A673 (cell line): ENCODE results near the gene SELENOF. TPM values are rescaled to one million over a fixed set of nuclear protein-coding genes. Genes with fewer than 3 reads are reported as not detected.
"Not testable (repeated sequence)": the region's sequence is repeated elsewhere in the genome, so short reads cannot be mapped to it uniquely, and the experiment has no call there.

Experiments
- BruUV-seq: library from RNA; stranded (reverse); fragments of 400-500 nt; replicated peaks from 2 replicates; lab custom pipeline; 2021; lab: Mats Ljungman, UMichigan
- CTCF ChIA-PET: fragments of 300-600 bp; sonication (Branson Sonifier 250); formaldehyde crosslinking; loops from one replicate; lab custom pipeline; 2022; ENCODE audit warnings: antibody characterized with exemption; lab: Charles Lee
- POLR2A ChIA-PET: fragments of 300-600 bp; sonication (Branson Sonifier 250); formaldehyde crosslinking; loops from one replicate; lab custom pipeline; 2022; ENCODE audit warnings: antibody characterized with exemption; ENCODE audit not compliant: low non-redundant PET; lab: Charles Lee
- DNase-seq: peaks from one replicate; pipeline ENCODE4 v3.0.0-alpha.2; 2015; ENCODE audit warnings: low spot score
- H3K27ac ChIP-seq: fragments of 200-600 bp; sonication (generic); 2 replicates; pipeline ENCODE4 v1.5.1; 2016; ENCODE audit warnings: mixed run types, low read depth, mild to moderate bottlenecking, mixed read lengths, antibody characterized with exemption, low read length; ENCODE audit not compliant: poor library complexity, severe bottlenecking
- H3K27me3 ChIP-seq: fragments of 200-600 bp; sonication (generic); replicated peaks from 2 replicates; pipeline ENCODE4 v1.6.1; 2017; ENCODE audit warnings: mixed run types, low read depth, mild to moderate bottlenecking, mixed read lengths, antibody characterized with exemption, low read length; ENCODE audit not compliant: insufficient read depth, poor library complexity
- H3K36me3 ChIP-seq: fragments of 200-600 bp; sonication (generic); 2 replicates; pipeline ENCODE4 v1.6.1; 2016; ENCODE audit warnings: mixed run types, mild to moderate bottlenecking, mixed read lengths, antibody characterized with exemption, low read length; ENCODE audit not compliant: insufficient read depth, poor library complexity, severe bottlenecking
- H3K4me1 ChIP-seq: fragments of 200-600 bp; sonication (generic); 2 replicates; pipeline ENCODE4 v1.6.1; 2017; ENCODE audit warnings: mixed run types, mild to moderate bottlenecking, mixed read lengths, antibody characterized with exemption, low read length; ENCODE audit not compliant: insufficient read depth, poor library complexity, severe bottlenecking
- H3K4me3 ChIP-seq: fragments of 200-600 bp; sonication (generic); 2 replicates; pipeline ENCODE4 v1.5.1; 2016; ENCODE audit warnings: low read depth, mixed run types, mild to moderate bottlenecking, mixed read lengths, low read length; ENCODE audit not compliant: poor library complexity, severe bottlenecking
- H3K9me3 ChIP-seq: fragments of 200-600 bp; sonication (generic); 2 replicates; pipeline ENCODE4 v1.6.1; 2016; ENCODE audit warnings: mixed run types, low read depth, mild to moderate bottlenecking, mixed read lengths, antibody characterized with exemption, low read length; ENCODE audit not compliant: poor library complexity, severe bottlenecking
- CTCF ChIP-seq: fragments of 300-800, 200-600 bp; sonication (generic); conservative IDR thresholded peaks from 2 replicates; pipeline ENCODE4 v1.5.1; 2017; ENCODE audit warnings: low read depth, mild to moderate bottlenecking, antibody characterized with exemption, low read length, moderate library complexity, mixed read lengths
- EZH2 ChIP-seq: fragments of 200-600 bp; sonication (generic); IDR thresholded peaks from 2 replicates; pipeline ENCODE4 v1.6.1; 2017; ENCODE audit warnings: borderline replicate concordance, low read depth, mild to moderate bottlenecking, mixed read lengths, antibody characterized with exemption, low read length; ENCODE audit not compliant: poor library complexity, severe bottlenecking
- intact Hi-C: fragments of 100-400 bp; cut with micrococcal nuclease; formaldehyde crosslinking; loops from one replicate; pipeline ENCODE4 v1.10.0; 2022; ENCODE audit not compliant: unreplicated experiment
- total RNA-seq: library from RNA; stranded (reverse); gene quantifications from 2 replicates; pipeline ENCODE4 v1.2.3, GENCODE V29; 2021

Gene SELENOF
- total RNA-seq, 1 experiment from 2014 or later: 214 TPM

GRCh38 chr1:86872086-86872485 is 41.8 kb downstream of the SELENOF start:
- no peak for DNase-seq
- ChIA-PET CTCF (interaction anchor here (0.6 kb wide), 1 partner anchor 132 kb away, joined by 4 read pairs; no protein-coding TSS in a partner anchor), POLR2A (no interaction called here)
- intact Hi-C loops: no loop called here
- H3K4me3 ChIP-seq: no peak overlapping the region
- TF ChIP-seq EZH2 (no peak), CTCF (no peak)
- BruUV-seq: no TSS peak
- H3K27ac ChIP-seq: no peak overlapping the region
- H3K9me3 ChIP-seq: no peaks in the 10 kb centered on the region
- H3K4me1 ChIP-seq: peaks cover 8% of the 10 kb centered on the region
- no peaks in the 10 kb centered on the region for H3K36me3 ChIP-seq
- no peaks in the 10 kb centered on the region for H3K27me3 ChIP-seq

GRCh38 chr1:86871001-86871400 is 42.9 kb downstream of the SELENOF start:
- no TSS peak for BruUV-seq
- Histone ChIP-seq H3K4me3 (no peak overlapping the region), H3K9me3 (no peaks in the 10 kb centered on the region), H3K27me3 (no peaks in the 10 kb centered on the region), H3K36me3 (no peaks in the 10 kb centered on the region), H3K27ac (no peak overlapping the region), H3K4me1 (peaks cover 8% of the 10 kb centered on the region)
- no peak for DNase-seq
- ChIA-PET POLR2A (no interaction called here), CTCF (no interaction called here)
- TF ChIP-seq EZH2 (no peak), CTCF (no peak)
- intact Hi-C loops: no loop called here

- BruUV-seq: no TSS peak
- POLR2A ChIA-PET: no interaction called here
- intact Hi-C loops: no loop called here
- Histone ChIP-seq H3K27me3 (no peaks in the 10 kb centered on the region), H3K27ac (no peak overlapping the region), H3K4me3 (no peak overlapping the region), H3K36me3 (no peaks in the 10 kb centered on the region), H3K4me1 (peaks cover 8% of the 10 kb centered on the region), H3K9me3 (no peaks in the 10 kb centered on the region)
- TF ChIP-seq EZH2 (no peak), CTCF (no peak)
- CTCF ChIA-PET: no interaction called here
- DNase-seq: no peak
Observed at GRCh38 chr1:86868477-86868876, 45.4 kb downstream of the SELENOF start.

GRCh38 chr1:86867278-86867677 is 46.6 kb downstream of the SELENOF start:
- DNase-seq, H3K36me3 ChIP-seq, intact Hi-C loops, H3K27me3 ChIP-seq, POLR2A ChIA-PET, H3K9me3 ChIP-seq, H3K4me3 ChIP-seq, H3K27ac ChIP-seq, CTCF ChIA-PET, BruUV-seq, H3K4me1 ChIP-seq: not testable (repeated sequence)
